Measurements from ENCODE around the gene FBXW4.

- TF ChIP-seq CTCF (conservative IDR thresholded peaks at IDR 0.05; ENCODE audit: low read length): no peak
- TF ChIP-seq EZH2phosphoT487 (IDR thresholded peaks at IDR 0.05; ENCODE audit: borderline replicate concordance): no peak
Observed at GRCh38 chr10:101613646-101614045, 81.3 kb downstream of the FBXW4 start.

Data from Loucy (cell line).